GM12878 (cell line): ENCODE measurements around the gene LAMA2. TPM values are rescaled to one million over a fixed set of nuclear protein-coding genes. Genes with fewer than 3 reads are reported as not detected.

Experiments used
- ATAC-seq: fragments of 200-7000 bp; cut with Tn5 transposase; 3 replicates; pipeline ENCODE4 v1.9.1; 2020; ENCODE audit warnings: mild to moderate bottlenecking, moderate library complexity
- BruUV-seq: library from RNA; stranded (reverse); fragments of 400-500 nt; replicated peaks from 2 replicates; lab custom pipeline; 2021; lab: Mats Ljungman, UMichigan
- CTCF ChIA-PET: fragments of 300-600 bp; sonication (Branson Sonifier 250); formaldehyde crosslinking; extraction: SDS; loops from one replicate; lab custom pipeline; 2021; ENCODE audit warnings: inconsistent platforms; lab: Yijun Ruan, JAX
- POLR2A ChIA-PET: fragments of 350-600 bp; formaldehyde crosslinking; extraction: SDS; loops from one replicate; lab custom pipeline; 2021; ENCODE audit warnings: inconsistent platforms; lab: Charles Lee
- RAD21 ChIA-PET: fragments of 300-600 bp; sonication (Branson Sonifier 250); formaldehyde crosslinking; loops from one replicate; lab custom pipeline; 2023; ENCODE audit warnings: antibody characterized with exemption; ENCODE audit not compliant: unreplicated experiment; lab: Charles Lee
- SMC1A ChIA-PET: fragments of 300-600 bp; sonication (Branson Sonifier 250); formaldehyde crosslinking; loops from one replicate; lab custom pipeline; 2023; ENCODE audit not compliant: unreplicated experiment, uncharacterized antibody; lab: Charles Lee
- DNase-seq: peaks from one replicate; pipeline ENCODE4 v3.0.0-alpha.2; 2011; ENCODE audit warnings: low read depth, low spot score
- FAIRE-seq: peaks from 3 replicates; lab custom pipeline; 2011; peaks lifted over from hg19 to GRCh38; lab: Jason Lieb, UNC
- H2AFZ ChIP-seq: 2 replicates; pipeline ENCODE4 v1.6.0; 2011; ENCODE audit warnings: low read depth, low read length, control low read depth; ENCODE audit not compliant: control insufficient read depth
- H3K27ac ChIP-seq: 2 replicates; pipeline ENCODE4 v1.5.1; 2011; ENCODE audit warnings: control low read depth; ENCODE audit not compliant: control insufficient read depth, insufficient read depth
- H3K27me3 ChIP-seq, 2 experiments: replicated peaks in 1 of 2; 2 replicates each; pipeline versions ENCODE4 v1.6.0 to v1.6.1; 2011; ENCODE audit warnings: low read length in 1 of 2; ENCODE audit not compliant: control insufficient read depth in 2 of 2, insufficient read depth in 2 of 2
- H3K36me3 ChIP-seq, 2 experiments: 2 replicates each; pipeline ENCODE4 v1.5.1; 2011; ENCODE audit warnings: low read length in 1 of 2; ENCODE audit not compliant: control insufficient read depth in 2 of 2, insufficient read depth in 2 of 2
- H3K4me1 ChIP-seq: 2 replicates; pipeline ENCODE4 v1.6.1; 2011; ENCODE audit warnings: mild to moderate bottlenecking, low read length, moderate library complexity, mixed read lengths; ENCODE audit not compliant: control insufficient read depth, insufficient read depth
- H3K4me2 ChIP-seq: 2 replicates; pipeline ENCODE4 v1.6.0; 2011; ENCODE audit warnings: control low read depth; ENCODE audit not compliant: control insufficient read depth, insufficient read depth
- H3K4me3 ChIP-seq: fragments of 200-600 bp; sonication (generic); 2 replicates; pipeline ENCODE4 v1.5.1; 2016
- H3K79me2 ChIP-seq: 2 replicates; pipeline ENCODE4 v1.6.0; 2011; ENCODE audit warnings: low read length; ENCODE audit not compliant: control insufficient read depth, insufficient read depth
- H3K9ac ChIP-seq: 2 replicates; pipeline ENCODE4 v1.8.0; 2011; ENCODE audit warnings: low read length, control low read depth, mixed read lengths; ENCODE audit not compliant: control insufficient read depth, insufficient read depth
- H3K9me3 ChIP-seq: replicated peaks from 3 replicates; pipeline ENCODE4 v1.5.1; 2011; ENCODE audit warnings: mild to moderate bottlenecking, low read length; ENCODE audit not compliant: control insufficient read depth, insufficient read depth
- H4K20me1 ChIP-seq: 2 replicates; pipeline ENCODE4 v1.6.0; 2011; ENCODE audit not compliant: control insufficient read depth, insufficient read depth
- ATF7 ChIP-seq: fragments of 450-650 bp; IDR thresholded peaks from 2 replicates; pipeline ENCODE4 v1.6.1; 2016; ENCODE audit warnings: low read depth, mild to moderate bottlenecking
- CHD4 ChIP-seq: fragments of 200-600 bp; sonication (generic); IDR thresholded peaks from 2 replicates; pipeline ENCODE4 v1.6.1; 2016; ENCODE audit warnings: mild to moderate bottlenecking
- GABPA ChIP-seq: IDR thresholded peaks from 2 replicates; pipeline ENCODE4 v1.6.1; 2014; ENCODE audit warnings: antibody characterized with exemption, low read depth, mild to moderate bottlenecking, inconsistent platforms
- MAX ChIP-seq: IDR thresholded peaks from 2 replicates; pipeline ENCODE4 v1.6.1; 2012; ENCODE audit warnings: low read depth, low read length, improper control_type of control experiment
- MXI1 ChIP-seq: fragments of 150-350 bp; IDR thresholded peaks from 2 replicates; pipeline ENCODE4 v1.6.1; 2011; ENCODE audit warnings: low read depth, mild to moderate bottlenecking, inconsistent platforms, low read length, improper control_type of control experiment
- NRF1 ChIP-seq: conservative IDR thresholded peaks from 2 replicates; pipeline ENCODE4 v1.6.1; 2011; ENCODE audit warnings: mild to moderate bottlenecking, low read depth, low read length, improper control_type of control experiment
- PML ChIP-seq: IDR thresholded peaks from 2 replicates; pipeline ENCODE4 v1.6.1; 2012; ENCODE audit warnings: low read length, inconsistent platforms
- POLR2AphosphoS5 ChIP-seq: IDR thresholded peaks from 2 replicates; pipeline ENCODE4 v1.6.1; 2011; ENCODE audit warnings: mild to moderate bottlenecking, low read length, inconsistent platforms
- RFX5 ChIP-seq: IDR thresholded peaks from 2 replicates; pipeline ENCODE4 v1.6.1; 2011; ENCODE audit warnings: low read depth, low read length, improper control_type of control experiment
- SPI1 ChIP-seq: IDR thresholded peaks from 2 replicates; pipeline ENCODE4 v1.6.1; 2011; ENCODE audit warnings: low read depth, mild to moderate bottlenecking, low read length, moderate library complexity, borderline replicate concordance; ENCODE audit not compliant: insufficient read depth
- TBL1XR1 ChIP-seq: IDR thresholded peaks from 2 replicates; pipeline ENCODE4 v1.6.1; 2012; ENCODE audit warnings: low read depth, low read length, improper control_type of control experiment
- TCF12 ChIP-seq: IDR thresholded peaks from 2 replicates; pipeline ENCODE4 v1.6.1; 2011; ENCODE audit warnings: low read depth, mild to moderate bottlenecking, low read length
- WGBS: methylation state at CpG from one replicate; pipeline ENCODE4 v1.1.6; 2016; ENCODE audit warnings: low lambda C conversion rate; ENCODE audit not compliant: insufficient replicate concordance, insufficient coverage; ENCODE audit errors: missing lambda C conversion rate; 5-methylcytosine and 5-hydroxymethylcytosine counted together
- in situ Hi-C: fragments of 300-500 bp; cut with MboI; formaldehyde crosslinking; loops from 9 replicates; pipeline ENCODE4 v1.14.3; 2018; ENCODE audit warnings: mixed read lengths
- intact Hi-C: fragments of 100-400 bp; cut with micrococcal nuclease; formaldehyde crosslinking; loops from one replicate; pipeline ENCODE4 v1.14.2; 2022; ENCODE audit not compliant: unreplicated experiment
- polyA plus RNA-seq, 11 experiments: library from polyadenylated mRNA; depleted of rRNA in 4 of 11; unstranded in 6 of 11; stranded (reverse) in 5 of 11; fragments of >200 nt; fragmentation: Nextera tagmentation in 4 of 11; fragmentation: Illumina TruSeq in 1 of 11; extraction: Ambion mirVana in 4 of 11; extraction: Trizol in 1 of 11; gene quantifications; 1 replicate in 1 of 11; 2 replicates in 10 of 11; pipeline versions ENCODE4 v1.2.1 to v1.2.3, GENCODE V29; 2011 to 2016; ENCODE audit warnings: inconsistent platforms in 2 of 11, missing spikeins in 2 of 11, low read depth in 1 of 11
- total RNA-seq, 4 experiments: library from RNA; depleted of rRNA in 3 of 4; stranded (reverse); fragments of >200 nt in 3 of 4; fragmentation: Illumina TruSeq in 1 of 4; extraction: Trizol in 1 of 4; gene quantifications; 2 replicates each; pipeline versions ENCODE4 v1.2.1 to v1.2.3, GENCODE V29; 2013 to 2021

The LAMA2 gene
- total and polyA plus RNA-seq, 10 of the 15 experiments (the other 5 are each of a cell fraction or from before 2014, with no cell fraction given) = 0.04 to 2.0 (median 0.37) TPM; not detected in 1

- no peaks in the 10 kb centered on the region for H3K36me3 ChIP-seq
- H4K20me1 ChIP-seq = no peaks in the 10 kb centered on the region
- CTCF ChIA-PET = interaction anchor here (0.9 to 5.7 kb wide), 3 partner anchors 8 to 77 kb away, joined by 3 to 59 read pairs (median 3); no protein-coding TSS in a partner anchor
- no peaks in the 10 kb centered on the region for H3K27me3 ChIP-seq
- no peak overlapping the region for H3K27ac ChIP-seq
- 88% methylated on average over 4 of the region's 4 CpGs for WGBS
- BruUV-seq = no TSS peak
- H3K9me3 ChIP-seq = no peaks in the 10 kb centered on the region
- H3K79me2 ChIP-seq = no peaks in the 10 kb centered on the region
- no peak overlapping the region for H2AFZ ChIP-seq
- no peak overlapping the region for H3K9ac ChIP-seq
- TF ChIP-seq NRF1 (no peak), MXI1 (no peak), MAX (no peak), PML (no peak), TBL1XR1 (no peak), POLR2AphosphoS5 (no peak), SPI1 (no peak), ATF7 (no peak), GABPA (no peak), TCF12 (no peak), CHD4 (no peak), RFX5 (no peak)
- TF ChIP-seq, all 136 proteins: peak for 0
- intact Hi-C loops = loop anchor here (10.0 kb wide), 1 partner anchor 393 kb away; no protein-coding TSS in a partner anchor
- POLR2A ChIA-PET = interaction anchor here (0.6 kb wide), 1 partner anchor 11 kb away, joined by 3 read pairs; no protein-coding TSS in a partner anchor
- no peak for DNase-seq
- Histone ChIP-seq H3K4me2 (no peak overlapping the region), H3K4me1 (peaks cover 23% of the 10 kb centered on the region), H3K4me3 (no peak overlapping the region)
- FAIRE-seq = no peak
- in situ Hi-C loops = loop anchor here (5.0 to 10.0 kb wide), 2 partner anchors 250 to 443 kb away; no protein-coding TSS in a partner anchor
- SMC1A ChIA-PET = interaction anchor here (1.9 to 4.2 kb wide), 2 partner anchors 8 to 446 kb away, joined by 4 to 18 read pairs; no protein-coding TSS in a partner anchor
- RAD21 ChIA-PET = interaction anchor here (1.6 kb wide), 1 partner anchor 383 kb away, joined by 5 read pairs; no protein-coding TSS in a partner anchor
- no peak for ATAC-seq
These were observed 609.3 kb downstream of the LAMA2 start for GRCh38 chr6:129492260-129492659.
